K562 (cell line): ENCODE results near the gene CHRM4. TPM values are rescaled to one million over a fixed set of nuclear protein-coding genes. Genes with fewer than 3 reads are reported as not detected.

Source experiments
- ATAC-seq: fragments of 200-7000 bp; cut with Tn5 transposase; 3 replicates; pipeline ENCODE4 v1.9.1; 2020; ENCODE audit warnings: moderate library complexity
- BruUV-seq: library from RNA; stranded (reverse); fragments of 400-500 nt; replicated peaks from 2 replicates; lab custom pipeline; 2021; lab: Mats Ljungman, UMichigan
- CTCF ChIA-PET: fragments of 300-600 bp; formaldehyde crosslinking; extraction: SDS; loops from one replicate; lab custom pipeline; 2021; ENCODE audit warnings: low intra/inter-chr PET ratio; lab: Yijun Ruan, JAX
- POLR2A ChIA-PET: fragments of 300-600, 350-650 bp; sonication (Branson Sonifier 250); formaldehyde crosslinking; extraction: SDS; loops from one replicate; lab custom pipeline; 2021; ENCODE audit warnings: antibody characterized with exemption, inconsistent platforms; lab: Yijun Ruan, JAX
- DNase-seq, 4 experiments: peaks; one replicate each; pipeline versions ENCODE4 v3.0.0 to v3.0.0-alpha.2; 2011 to 2018; ENCODE audit warnings: low spot score in 3 of 4, mixed read lengths in 3 of 4; ENCODE audit errors: extremely low read depth in 1 of 4
- FAIRE-seq: peaks from 2 replicates; lab custom pipeline; 2011; peaks lifted over from hg19 to GRCh38; lab: Jason Lieb, UNC
- H2AFZ ChIP-seq: 2 replicates; pipeline ENCODE4 v1.6.0; 2011; ENCODE audit warnings: low read depth, low read length, control low read depth, inconsistent platforms
- H3K27ac ChIP-seq: fragments of 200-600 bp; 3 replicates; pipeline ENCODE4 v1.8.0; 2011; ENCODE audit warnings: low read depth, mild to moderate bottlenecking, control low read depth, inconsistent platforms, low read length, moderate library complexity, mixed read lengths; ENCODE audit errors: extremely low read depth
- H3K27me3 ChIP-seq, 2 experiments: fragments of 300-600 bp in 1 of 2; 2 replicates in 1 of 2; 3 replicates in 1 of 2; pipeline versions ENCODE4 v1.6.0 to v1.8.0; 2011; ENCODE audit warnings: inconsistent platforms in 2 of 2, low read length in 2 of 2, mild to moderate bottlenecking in 1 of 2, mixed read lengths in 1 of 2, moderate library complexity in 1 of 2; ENCODE audit not compliant: control insufficient read depth in 2 of 2, insufficient read depth in 2 of 2
- H3K36me3 ChIP-seq: fragments of 300-600 bp; 3 replicates; pipeline ENCODE4 v1.8.0; 2011; ENCODE audit warnings: mild to moderate bottlenecking, low read length, inconsistent platforms; ENCODE audit not compliant: control insufficient read depth, insufficient read depth
- H3K4me1 ChIP-seq, 2 experiments: fragments of 200-600 bp in 1 of 2; replicated peaks in 1 of 2; 2 replicates in 1 of 2; 3 replicates in 1 of 2; pipeline versions ENCODE4 v1.5.1 to v1.8.0; 2011; ENCODE audit warnings: inconsistent platforms in 2 of 2, low read length in 2 of 2, mild to moderate bottlenecking in 1 of 2, mixed read lengths in 1 of 2, moderate library complexity in 1 of 2; ENCODE audit not compliant: control insufficient read depth in 2 of 2, insufficient read depth in 2 of 2
- H3K4me2 ChIP-seq: 2 replicates; pipeline ENCODE4 v1.6.1; 2011; ENCODE audit warnings: low read length, control low read depth, inconsistent platforms, mixed read lengths; ENCODE audit not compliant: insufficient read depth
- H3K4me3 ChIP-seq: fragments of 200-600 bp; sonication (generic), shearing (Covaris generic); 2 replicates; pipeline ENCODE4 v1.5.1; 2016; ENCODE audit warnings: control low read depth, inconsistent platforms
- H3K79me2 ChIP-seq: fragments of 200-600 bp; 3 replicates; pipeline ENCODE4 v1.8.0; 2011; ENCODE audit warnings: low read length, inconsistent platforms; ENCODE audit not compliant: control insufficient read depth, insufficient read depth
- H3K9ac ChIP-seq, 2 experiments: 2 replicates each; pipeline versions ENCODE4 v1.6.0 to v1.6.1; 2011; ENCODE audit warnings: low read depth in 2 of 2, low read length in 2 of 2, control low read depth in 1 of 2, inconsistent platforms in 1 of 2, mild to moderate bottlenecking in 1 of 2, mixed read lengths in 1 of 2; ENCODE audit not compliant: insufficient read depth in 1 of 2
- H3K9me1 ChIP-seq: one replicate; pipeline ENCODE4 v1.6.0; 2011; ENCODE audit warnings: inconsistent platforms, mild to moderate bottlenecking, low read length, moderate library complexity; ENCODE audit not compliant: control insufficient read depth, insufficient read depth
- H3K9me3 ChIP-seq: replicated peaks from 2 replicates; pipeline ENCODE4 v1.5.1; 2011; ENCODE audit warnings: low read depth, low read length, inconsistent platforms; ENCODE audit not compliant: control insufficient read depth, insufficient read depth
- H4K20me1 ChIP-seq: replicated peaks from 2 replicates; pipeline ENCODE4 v1.6.1; 2011; ENCODE audit warnings: low read length, inconsistent platforms, mixed read lengths; ENCODE audit not compliant: control insufficient read depth, insufficient read depth
- ARHGAP35 ChIP-seq: fragments of 450-650 bp; IDR thresholded peaks from 2 replicates; pipeline ENCODE4 v1.6.1; 2018; ENCODE audit not compliant: partially characterized antibody
- HIVEP1 ChIP-seq: fragments of 250-450 bp; sonication (Bioruptor Pico); IDR thresholded peaks from 2 replicates; pipeline ENCODE4 v1.4.0; 2020; ENCODE audit warnings: mild to moderate bottlenecking
- KLF6 ChIP-seq: fragments of 250-450 bp; sonication (Bioruptor Pico); IDR thresholded peaks from 2 replicates; pipeline ENCODE4 v1.4.0; 2020; ENCODE audit warnings: mild to moderate bottlenecking, moderate library complexity, borderline replicate concordance
- MAZ ChIP-seq, 2 experiments: fragments of 450-650 bp in 1 of 2; sonication (generic) in 1 of 2; formaldehyde crosslinking; IDR thresholded peaks in 1 of 2; conservative IDR thresholded peaks in 1 of 2; 2 replicates each; pipeline versions ENCODE4 v1.4.0 to v1.5.0; 2020; ENCODE audit warnings: mild to moderate bottlenecking in 1 of 2, missing genetic modification reagents in 1 of 2
- NFATC3 ChIP-seq: fragments of 450-650 bp; IDR thresholded peaks from 2 replicates; pipeline ENCODE4 v1.6.1; 2017; ENCODE audit warnings: mild to moderate bottlenecking
- NFE2L1 ChIP-seq: fragments of 450-650 bp; IDR thresholded peaks from 2 replicates; pipeline ENCODE4 v1.6.1; 2016; ENCODE audit warnings: missing genetic modification characterization, low read depth, mild to moderate bottlenecking, missing compliant biosample characterization, moderate library complexity, borderline replicate concordance
- NFIX ChIP-seq: fragments of 250-450 bp; sonication (Bioruptor Pico); IDR thresholded peaks from 2 replicates; pipeline ENCODE4 v1.4.0; 2020; ENCODE audit warnings: low read depth, mild to moderate bottlenecking, moderate library complexity
- POLR2G ChIP-seq: fragments of 200-400 bp; formaldehyde crosslinking; IDR thresholded peaks from 2 replicates; pipeline ENCODE4 v1.6.1; 2017; ENCODE audit warnings: low read depth, mild to moderate bottlenecking, antibody characterized with exemption, low read length, moderate library complexity
- TOE1 ChIP-seq, 2 experiments: fragments of 450-650 bp in 1 of 2; sonication (generic) in 1 of 2; formaldehyde crosslinking in 1 of 2; IDR thresholded peaks; 2 replicates each; pipeline versions ENCODE4 v1.7.1 to v1.8.0; 2016 to 2022; ENCODE audit warnings: borderline replicate concordance in 2 of 2, mild to moderate bottlenecking in 2 of 2, antibody characterized with exemption in 1 of 2, inconsistent platforms in 1 of 2, low read depth in 1 of 2, missing genetic modification reagents in 1 of 2, moderate library complexity in 1 of 2
- ZNF445 ChIP-seq: fragments of 250-450 bp; sonication (Bioruptor Pico); IDR thresholded peaks from 2 replicates; pipeline ENCODE4 v1.4.0; 2020; ENCODE audit warnings: low read depth, mild to moderate bottlenecking, moderate library complexity
- ZNF766 ChIP-seq: fragments of 200-800 bp; sonication (Bioruptor generic); conservative IDR thresholded peaks from 2 replicates; pipeline ENCODE4 v1.6.1; 2016; ENCODE audit warnings: missing genetic modification characterization, missing compliant biosample characterization
- WGBS: fragments of 100-300 bp; shearing (Covaris generic); methylation state at CpG from one replicate; pipeline ENCODE4 v1.1.6; 2016; ENCODE audit warnings: low coverage, mixed read lengths; ENCODE audit not compliant: insufficient coverage; ENCODE audit errors: missing lambda C conversion rate; 5-methylcytosine and 5-hydroxymethylcytosine counted together
- in situ Hi-C: fragments of 300-500 bp; cut with MboI; formaldehyde crosslinking; loops from 4 replicates; pipeline ENCODE4 v1.15.0; 2018; ENCODE audit warnings: inconsistent platforms, mixed read lengths
- intact Hi-C: fragments of 100-400 bp; cut with micrococcal nuclease; formaldehyde crosslinking; loops from 2 replicates; pipeline ENCODE4 v1.14.2; 2022
- polyA plus RNA-seq, 8 experiments: library from polyadenylated mRNA; depleted of rRNA in 4 of 8; stranded (reverse) in 5 of 8; unstranded in 3 of 8; fragments of >200 nt; fragmentation: Nextera tagmentation in 2 of 8; fragmentation: Illumina TruSeq in 1 of 8; extraction: Ambion mirVana in 2 of 8; extraction: Trizol in 1 of 8; gene quantifications; 2 replicates each; pipeline versions ENCODE4 v1.2.1 to v1.2.3, GENCODE V29; 2011 to 2014; ENCODE audit warnings: inconsistent platforms in 1 of 8, missing spikeins in 1 of 8
- total RNA-seq, 7 experiments: library from RNA; depleted of rRNA in 6 of 7; stranded (reverse); fragments of >200 nt in 6 of 7; fragmentation: Illumina TruSeq in 2 of 7; extraction: Trizol in 2 of 7; gene quantifications; 2 replicates each; pipeline versions ENCODE4 v1.2.1 to v1.2.3, GENCODE V29; 2011 to 2021; ENCODE audit warnings: low replicate concordance in 1 of 7
- TF ChIP-seq, protein P1 (sequence below), 2 experiments: fragments of 150-350 bp in 1 of 2; IDR thresholded peaks; 2 replicates each; pipeline ENCODE4 v1.6.1; 2012 to 2016; ENCODE audit warnings: low read depth in 2 of 2, low read length in 2 of 2, mild to moderate bottlenecking in 1 of 2, moderate library complexity in 1 of 2
- TF ChIP-seq, protein P2 (sequence below): sonication (generic); formaldehyde crosslinking; IDR thresholded peaks from 2 replicates; pipeline ENCODE4 v1.8.1; 2023; ENCODE audit warnings: missing genetic modification reagents, mild to moderate bottlenecking, borderline replicate concordance

The CHRM4 gene
- total and polyA plus RNA-seq, 9 of the 15 experiments (the other 6 are each of a cell fraction or from before 2014, with no cell fraction given), result 0.22 to 1.3 (median 0.40) TPM; not detected in 2

DNA sequence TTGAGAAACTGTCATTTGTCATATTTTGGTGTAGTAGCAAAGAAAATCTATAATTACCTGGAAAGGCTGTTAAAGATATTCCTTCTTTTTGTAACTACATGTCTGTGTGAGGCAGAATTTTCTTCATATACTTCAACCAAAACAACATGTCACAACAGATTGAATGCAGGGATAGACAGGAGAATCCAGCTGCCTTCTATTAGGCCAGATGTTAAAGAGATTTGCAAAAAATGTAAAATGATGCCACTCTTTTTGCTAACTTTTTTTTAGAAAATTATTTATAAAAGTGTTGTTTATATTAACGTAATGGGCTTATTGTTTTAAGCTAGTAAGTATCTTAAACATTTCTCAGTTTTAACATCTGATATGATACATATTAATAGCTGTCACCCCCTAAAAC, 31.6 kb downstream of the CHRM4 start:
- Histone ChIP-seq H3K4me1 (peaks cover 38 to 53% of the 10 kb centered on the region in 2 experiments), H3K36me3 (peaks cover 38% of the 10 kb centered on the region; the same call in 1 of the 3 replicates), H3K9ac (no peak overlapping the region), H3K4me2 (no peak overlapping the region), H2AFZ (no peak overlapping the region), H3K27ac (peak overlapping the region; percentile 6; the same call in 1 of the 3 replicates), H3K79me2 (peaks cover 70% of the 10 kb centered on the region), H4K20me1 (peaks cover 5% of the 10 kb centered on the region; the same call in 1 of the 2 replicates), H3K9me3 (no peaks in the 10 kb centered on the region), H3K4me3 (no peak overlapping the region), H3K27me3 (no peaks in the 10 kb centered on the region), H3K9me1 (peaks cover 4% of the 10 kb centered on the region)
- ChIA-PET POLR2A (interaction anchor here (0.6 to 2.5 kb wide), 5 partner anchors 8 to 513 kb away, joined by 3 to 10 read pairs (median 3); no protein-coding TSS in a partner anchor), CTCF (interaction anchor here (1.8 kb wide), 1 partner anchor 8 kb away, joined by 5 read pairs; no protein-coding TSS in a partner anchor)
- DNase-seq (no peak), FAIRE-seq (no peak), ATAC-seq (no peak)
- intact Hi-C loops, result no loop called here
- BruUV-seq, result no TSS peak
- 55% methylated on average over 1 of the region's 1 CpG for WGBS
- in situ Hi-C loops, result no loop called here
- no peak for TF ChIP-seq NFATC3
- TF ChIP-seq HIVEP1 (CRISPR knock-in tag), result no peak
- TF ChIP-seq NFIX (CRISPR knock-in tag), result no peak
- TF ChIP-seq KLF6 (CRISPR knock-in tag), result no peak
- TF ChIP-seq ZNF766, result no peak
- TF ChIP-seq, protein P1, sequence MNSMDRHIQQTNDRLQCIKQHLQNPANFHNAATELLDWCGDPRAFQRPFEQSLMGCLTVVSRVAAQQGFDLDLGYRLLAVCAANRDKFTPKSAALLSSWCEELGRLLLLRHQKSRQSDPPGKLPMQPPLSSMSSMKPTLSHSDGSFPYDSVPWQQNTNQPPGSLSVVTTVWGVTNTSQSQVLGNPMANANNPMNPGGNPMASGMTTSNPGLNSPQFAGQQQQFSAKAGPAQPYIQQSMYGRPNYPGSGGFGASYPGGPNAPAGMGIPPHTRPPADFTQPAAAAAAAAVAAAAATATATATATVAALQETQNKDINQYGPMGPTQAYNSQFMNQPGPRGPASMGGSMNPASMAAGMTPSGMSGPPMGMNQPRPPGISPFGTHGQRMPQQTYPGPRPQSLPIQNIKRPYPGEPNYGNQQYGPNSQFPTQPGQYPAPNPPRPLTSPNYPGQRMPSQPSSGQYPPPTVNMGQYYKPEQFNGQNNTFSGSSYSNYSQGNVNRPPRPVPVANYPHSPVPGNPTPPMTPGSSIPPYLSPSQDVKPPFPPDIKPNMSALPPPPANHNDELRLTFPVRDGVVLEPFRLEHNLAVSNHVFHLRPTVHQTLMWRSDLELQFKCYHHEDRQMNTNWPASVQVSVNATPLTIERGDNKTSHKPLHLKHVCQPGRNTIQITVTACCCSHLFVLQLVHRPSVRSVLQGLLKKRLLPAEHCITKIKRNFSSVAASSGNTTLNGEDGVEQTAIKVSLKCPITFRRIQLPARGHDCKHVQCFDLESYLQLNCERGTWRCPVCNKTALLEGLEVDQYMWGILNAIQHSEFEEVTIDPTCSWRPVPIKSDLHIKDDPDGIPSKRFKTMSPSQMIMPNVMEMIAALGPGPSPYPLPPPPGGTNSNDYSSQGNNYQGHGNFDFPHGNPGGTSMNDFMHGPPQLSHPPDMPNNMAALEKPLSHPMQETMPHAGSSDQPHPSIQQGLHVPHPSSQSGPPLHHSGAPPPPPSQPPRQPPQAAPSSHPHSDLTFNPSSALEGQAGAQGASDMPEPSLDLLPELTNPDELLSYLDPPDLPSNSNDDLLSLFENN (IDR thresholded peaks at IDR 0.05; ENCODE audit: low read depth in 2 of 2, low read length in 2 of 2), result no peak
- no peak for TF ChIP-seq TOE1 (IDR thresholded peaks at IDR 0.05; ENCODE audit: borderline replicate concordance)
- no peak for TF ChIP-seq TOE1 (CRISPR knock-in tag; IDR thresholded peaks at IDR 0.05; ENCODE audit: borderline replicate concordance, low read depth)
- TF ChIP-seq, protein P2, sequence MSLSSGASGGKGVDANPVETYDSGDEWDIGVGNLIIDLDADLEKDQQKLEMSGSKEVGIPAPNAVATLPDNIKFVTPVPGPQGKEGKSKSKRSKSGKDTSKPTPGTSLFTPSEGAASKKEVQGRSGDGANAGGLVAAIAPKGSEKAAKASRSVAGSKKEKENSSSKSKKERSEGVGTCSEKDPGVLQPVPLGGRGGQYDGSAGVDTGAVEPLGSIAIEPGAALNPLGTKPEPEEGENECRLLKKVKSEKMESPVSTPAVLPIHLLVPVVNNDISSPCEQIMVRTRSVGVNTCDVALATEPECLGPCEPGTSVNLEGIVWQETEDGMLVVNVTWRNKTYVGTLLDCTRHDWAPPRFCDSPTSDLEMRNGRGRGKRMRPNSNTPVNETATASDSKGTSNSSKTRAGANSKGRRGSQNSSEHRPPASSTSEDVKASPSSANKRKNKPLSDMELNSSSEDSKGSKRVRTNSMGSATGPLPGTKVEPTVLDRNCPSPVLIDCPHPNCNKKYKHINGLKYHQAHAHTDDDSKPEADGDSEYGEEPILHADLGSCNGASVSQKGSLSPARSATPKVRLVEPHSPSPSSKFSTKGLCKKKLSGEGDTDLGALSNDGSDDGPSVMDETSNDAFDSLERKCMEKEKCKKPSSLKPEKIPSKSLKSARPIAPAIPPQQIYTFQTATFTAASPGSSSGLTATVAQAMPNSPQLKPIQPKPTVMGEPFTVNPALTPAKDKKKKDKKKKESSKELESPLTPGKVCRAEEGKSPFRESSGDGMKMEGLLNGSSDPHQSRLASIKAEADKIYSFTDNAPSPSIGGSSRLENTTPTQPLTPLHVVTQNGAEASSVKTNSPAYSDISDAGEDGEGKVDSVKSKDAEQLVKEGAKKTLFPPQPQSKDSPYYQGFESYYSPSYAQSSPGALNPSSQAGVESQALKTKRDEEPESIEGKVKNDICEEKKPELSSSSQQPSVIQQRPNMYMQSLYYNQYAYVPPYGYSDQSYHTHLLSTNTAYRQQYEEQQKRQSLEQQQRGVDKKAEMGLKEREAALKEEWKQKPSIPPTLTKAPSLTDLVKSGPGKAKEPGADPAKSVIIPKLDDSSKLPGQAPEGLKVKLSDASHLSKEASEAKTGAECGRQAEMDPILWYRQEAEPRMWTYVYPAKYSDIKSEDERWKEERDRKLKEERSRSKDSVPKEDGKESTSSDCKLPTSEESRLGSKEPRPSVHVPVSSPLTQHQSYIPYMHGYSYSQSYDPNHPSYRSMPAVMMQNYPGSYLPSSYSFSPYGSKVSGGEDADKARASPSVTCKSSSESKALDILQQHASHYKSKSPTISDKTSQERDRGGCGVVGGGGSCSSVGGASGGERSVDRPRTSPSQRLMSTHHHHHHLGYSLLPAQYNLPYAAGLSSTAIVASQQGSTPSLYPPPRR (CRISPR knock-in tag), result no peak
- TF ChIP-seq NFE2L1 (tag), result no peak
- TF ChIP-seq ZNF445 (CRISPR knock-in tag), result no peak
- no peak for TF ChIP-seq POLR2G
- no peak for TF ChIP-seq ARHGAP35
- no peak for TF ChIP-seq MAZ (CRISPR knock-in tag; conservative IDR thresholded peaks at IDR 0.05 in 1 of 2, IDR thresholded peaks at IDR 0.05 in 1 of 2)
